Measurements from ENCODE around the gene F2RL2. TPM values are rescaled to one million over a fixed set of nuclear protein-coding genes. Genes with fewer than 3 reads are reported as not detected.

Gene F2RL2
- total RNA-seq, 1 experiment from 2014 or later: not detected

DNA sequence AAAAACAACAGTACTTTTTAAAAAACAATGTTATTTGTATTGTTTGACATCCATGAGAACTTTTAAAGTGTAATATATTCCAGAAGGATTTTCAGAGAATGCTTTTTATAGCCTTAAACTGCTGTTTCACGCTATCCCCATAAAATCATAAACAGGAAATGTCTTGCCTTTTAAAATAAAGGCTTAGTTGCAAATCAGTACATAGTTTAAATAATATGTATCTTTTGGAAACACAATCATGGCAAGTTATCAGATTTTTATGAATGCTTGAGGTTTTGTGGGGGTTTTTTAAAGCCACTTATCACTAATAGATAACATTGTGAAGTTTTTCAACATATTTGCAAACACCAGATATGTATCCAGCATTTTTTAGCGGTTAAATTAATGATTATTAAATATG, 37.2 kb upstream of the F2RL2 start:
- H3K4me1 Mint-ChIP-seq: no peaks in the 10 kb centered on the region
- TF ChIP-seq, protein P1, sequence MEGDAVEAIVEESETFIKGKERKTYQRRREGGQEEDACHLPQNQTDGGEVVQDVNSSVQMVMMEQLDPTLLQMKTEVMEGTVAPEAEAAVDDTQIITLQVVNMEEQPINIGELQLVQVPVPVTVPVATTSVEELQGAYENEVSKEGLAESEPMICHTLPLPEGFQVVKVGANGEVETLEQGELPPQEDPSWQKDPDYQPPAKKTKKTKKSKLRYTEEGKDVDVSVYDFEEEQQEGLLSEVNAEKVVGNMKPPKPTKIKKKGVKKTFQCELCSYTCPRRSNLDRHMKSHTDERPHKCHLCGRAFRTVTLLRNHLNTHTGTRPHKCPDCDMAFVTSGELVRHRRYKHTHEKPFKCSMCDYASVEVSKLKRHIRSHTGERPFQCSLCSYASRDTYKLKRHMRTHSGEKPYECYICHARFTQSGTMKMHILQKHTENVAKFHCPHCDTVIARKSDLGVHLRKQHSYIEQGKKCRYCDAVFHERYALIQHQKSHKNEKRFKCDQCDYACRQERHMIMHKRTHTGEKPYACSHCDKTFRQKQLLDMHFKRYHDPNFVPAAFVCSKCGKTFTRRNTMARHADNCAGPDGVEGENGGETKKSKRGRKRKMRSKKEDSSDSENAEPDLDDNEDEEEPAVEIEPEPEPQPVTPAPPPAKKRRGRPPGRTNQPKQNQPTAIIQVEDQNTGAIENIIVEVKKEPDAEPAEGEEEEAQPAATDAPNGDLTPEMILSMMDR (conservative IDR thresholded peaks at IDR 0.05): no peak
- Histone ChIP-seq H2BK15ac (ENCODE audit: low read depth, low read length) (no peak overlapping the region), H2BK120ac (ENCODE audit: low read depth, low read length, poor library complexity, severe bottlenecking) (no peak overlapping the region), H3K18ac (ENCODE audit: insufficient read length, low read depth, low read length) (no peak overlapping the region), H3K79me2 (ENCODE audit: insufficient read depth, low read length) (no peaks in the 10 kb centered on the region), H4K20me1 (ENCODE audit: control insufficient read depth, insufficient read depth, insufficient read length) (no peaks in the 10 kb centered on the region), H3K14ac (ENCODE audit: insufficient read depth, low read length) (no peak overlapping the region), H2BK12ac (ENCODE audit: insufficient read length, low read depth, low read length) (no peak overlapping the region), H3K56ac (ENCODE audit: insufficient read length, low read depth, low read length) (no peak overlapping the region), H3K4ac (ENCODE audit: low read depth, low read length) (no peak overlapping the region), H4K5ac (ENCODE audit: insufficient read length, low read depth, low read length) (no peak overlapping the region), H2AFZ (ENCODE audit: low read length) (no peak overlapping the region), H3K9me3 (ENCODE audit: control insufficient read depth, low read depth, low read length) (no peaks in the 10 kb centered on the region), H3K27ac (ENCODE audit: insufficient read length, low read depth, low read length) (no peak overlapping the region), H3K79me1 (ENCODE audit: insufficient read depth, low read depth, low read length, poor library complexity, severe bottlenecking) (no peaks in the 10 kb centered on the region), H3K9ac (ENCODE audit: extremely low read depth, insufficient read length, low read length) (no peak overlapping the region), H2BK20ac (ENCODE audit: low read depth, low read length, poor library complexity, severe bottlenecking) (no peak overlapping the region), H3T11ph (ENCODE audit: low read length) (no peak overlapping the region), H3K4me2 (ENCODE audit: insufficient read depth, insufficient read length, low read length) (no peak overlapping the region), H4K91ac (ENCODE audit: insufficient read length, low read depth, low read length) (no peak overlapping the region), H3K23ac (ENCODE audit: insufficient read length, low read depth, low read length) (no peak overlapping the region), H2BK5ac (ENCODE audit: insufficient read length, low read length) (no peak overlapping the region), H3K4me1 (ENCODE audit: insufficient read depth, low read length) (no peaks in the 10 kb centered on the region), H3K23me2 (ENCODE audit: insufficient read length, low read depth, low read length, poor library complexity, severe bottlenecking) (no peaks in the 10 kb centered on the region), H3K27me3 (ENCODE audit: insufficient read depth, low read length) (no peaks in the 10 kb centered on the region), H4K8ac (replicated peaks; ENCODE audit: insufficient read length, low read depth, low read length) (no peak overlapping the region), H2AK5ac (ENCODE audit: insufficient read length, low read length) (no peak overlapping the region)
- no peak overlapping the region for H3K4me3 Mint-ChIP-seq
- H3K9me3 Mint-ChIP-seq: no peaks in the 10 kb centered on the region
- H3K27me3 Mint-ChIP-seq (ENCODE audit: low read depth): no peaks in the 10 kb centered on the region
- no peak overlapping the region for H3K27ac Mint-ChIP-seq
- peaks cover 0 to 5% (median 2%) of the 10 kb centered on the region in 3 experiments; a peak in 2 of 7 replicates for H3K36me3 Mint-ChIP-seq (ENCODE audit: insufficient read depth in 1 of 3, low read depth in 3 of 3)
- WGBS (ENCODE audit: extremely low coverage, insufficient read length, low lambda C conversion rate): no CpG with 5 or more reads among the region's 2 CpGs
- no peak for DNase-seq

Measured in H9 (cell line).